ENCODE results near the gene TSPAN17. TPM values are rescaled to one million over a fixed set of nuclear protein-coding genes. Genes with fewer than 3 reads are reported as not detected.

TSPAN17 gene
- total RNA-seq, 4 donors from 2014 or later: 16.4 to 36.4 (median 30.6) TPM

DNA sequence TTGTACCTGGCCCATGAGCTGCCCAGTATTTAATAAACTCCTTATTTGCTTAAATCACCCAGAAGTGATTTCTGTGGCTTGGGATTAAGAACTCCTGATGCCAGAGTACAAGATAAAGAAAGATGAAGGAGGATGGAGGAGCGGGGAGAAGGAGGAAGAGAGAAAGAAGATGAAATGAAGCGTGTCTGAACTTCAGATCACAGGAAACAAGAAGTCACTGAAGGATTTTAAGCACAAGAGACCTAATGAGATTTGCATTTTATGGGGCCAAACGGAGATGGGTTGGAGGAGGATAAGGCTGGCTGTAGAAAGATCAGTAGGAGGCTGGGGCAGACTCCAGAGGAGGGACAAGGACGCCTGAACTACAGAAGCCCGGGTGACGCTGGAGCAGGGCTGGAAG, 13.7 kb upstream of the TSPAN17 start:
- no peaks in the 10 kb centered on the region for H3K9me3 ChIP-seq
- TF ChIP-seq, protein P1, sequence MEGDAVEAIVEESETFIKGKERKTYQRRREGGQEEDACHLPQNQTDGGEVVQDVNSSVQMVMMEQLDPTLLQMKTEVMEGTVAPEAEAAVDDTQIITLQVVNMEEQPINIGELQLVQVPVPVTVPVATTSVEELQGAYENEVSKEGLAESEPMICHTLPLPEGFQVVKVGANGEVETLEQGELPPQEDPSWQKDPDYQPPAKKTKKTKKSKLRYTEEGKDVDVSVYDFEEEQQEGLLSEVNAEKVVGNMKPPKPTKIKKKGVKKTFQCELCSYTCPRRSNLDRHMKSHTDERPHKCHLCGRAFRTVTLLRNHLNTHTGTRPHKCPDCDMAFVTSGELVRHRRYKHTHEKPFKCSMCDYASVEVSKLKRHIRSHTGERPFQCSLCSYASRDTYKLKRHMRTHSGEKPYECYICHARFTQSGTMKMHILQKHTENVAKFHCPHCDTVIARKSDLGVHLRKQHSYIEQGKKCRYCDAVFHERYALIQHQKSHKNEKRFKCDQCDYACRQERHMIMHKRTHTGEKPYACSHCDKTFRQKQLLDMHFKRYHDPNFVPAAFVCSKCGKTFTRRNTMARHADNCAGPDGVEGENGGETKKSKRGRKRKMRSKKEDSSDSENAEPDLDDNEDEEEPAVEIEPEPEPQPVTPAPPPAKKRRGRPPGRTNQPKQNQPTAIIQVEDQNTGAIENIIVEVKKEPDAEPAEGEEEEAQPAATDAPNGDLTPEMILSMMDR (IDR thresholded peaks at IDR 0.05): no peak
- TF ChIP-seq POLR2A (IDR thresholded peaks at IDR 0.05): no peak
- DNase-seq: no peak
- intact Hi-C loops (cut with DNase I): no loop called here
- no peak overlapping the region for H3K4me3 ChIP-seq
- H3K4me1 ChIP-seq: peaks cover 8 to 22% (median 16%) of the 10 kb centered on the region in 3 donors
- no peak overlapping the region for H3K27ac ChIP-seq
- WGBS, 2 donors: 17 to 33% methylated on average over 6 of the region's 6 CpGs
- peaks cover 0 to 71% (median 20%) of the 10 kb centered on the region in 4 donors for H3K27me3 ChIP-seq
- H3K36me3 ChIP-seq: no peaks in the 10 kb centered on the region

DNA sequence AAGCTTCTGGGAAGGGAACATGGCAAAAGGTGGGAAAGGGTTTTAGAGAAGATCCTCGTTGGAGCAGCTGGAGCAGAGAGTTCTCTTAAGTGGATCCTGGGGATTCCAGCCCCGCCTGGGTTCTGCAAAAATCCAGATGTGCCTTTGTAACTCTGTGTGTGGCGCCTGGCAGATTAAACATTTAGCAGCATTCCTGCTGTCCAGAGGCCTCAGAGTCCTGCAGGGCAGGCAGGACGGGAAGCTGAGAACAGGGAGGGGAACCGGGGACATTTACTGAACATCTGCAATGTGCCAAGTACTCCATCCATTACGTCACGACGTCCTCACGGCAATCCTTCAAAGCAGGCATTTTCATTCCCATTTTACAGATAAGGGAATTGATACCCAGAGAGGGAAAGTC, 10.9 kb upstream of the TSPAN17 start:
- TF ChIP-seq POLR2A (IDR thresholded peaks at IDR 0.05): no peak
- TF ChIP-seq, protein P1 (IDR thresholded peaks at IDR 0.05): no peak
- Histone ChIP-seq H3K4me1 (peaks cover 0 to 7% (median 0%) of the 10 kb centered on the region in 3 donors), H3K4me3 (no peak overlapping the region), H3K36me3 (no peaks in the 10 kb centered on the region), H3K27ac (no peak overlapping the region), H3K27me3 (peaks cover 0 to 43% (median 8%) of the 10 kb centered on the region in 4 donors), H3K9me3 (no peaks in the 10 kb centered on the region)
- no peak for DNase-seq
- intact Hi-C loops (cut with DNase I): no loop called here
- WGBS, 2 donors: 46 to 55% methylated on average over 6 to 9 of the region's 9 CpGs

DNA sequence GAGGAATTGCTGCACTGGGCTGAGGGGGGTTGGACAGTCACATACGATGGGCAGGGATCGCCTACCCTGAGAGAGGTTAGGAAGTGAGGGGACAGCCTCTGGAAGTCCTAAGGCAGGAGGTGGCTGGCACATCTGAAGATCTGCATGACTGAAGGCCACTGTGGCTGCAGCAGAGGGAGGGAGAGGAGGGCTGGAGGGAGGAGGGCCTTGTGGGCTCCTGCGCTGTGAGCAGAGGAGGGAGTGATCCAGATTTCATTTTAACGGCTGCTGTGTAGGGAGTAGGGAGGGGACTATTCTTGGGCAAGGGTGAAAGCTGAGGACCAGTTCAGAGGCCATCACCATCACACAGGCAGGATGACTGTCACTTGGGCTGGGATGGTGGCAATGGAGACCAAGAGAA, 9.7 kb upstream of the TSPAN17 start:
- Histone ChIP-seq H3K4me3 (no peak overlapping the region), H3K36me3 (no peaks in the 10 kb centered on the region), H3K9me3 (no peaks in the 10 kb centered on the region), H3K27me3 (peaks cover 0 to 31% (median 2%) of the 10 kb centered on the region in 4 donors), H3K27ac (no peak overlapping the region), H3K4me1 (peaks cover 0 to 7% (median 0%) of the 10 kb centered on the region in 3 donors)
- WGBS, 2 donors: 67 to 71% methylated on average over 4 of the region's 4 CpGs
- no peak for DNase-seq
- intact Hi-C loops (cut with DNase I): no loop called here
- TF ChIP-seq, protein P1 (IDR thresholded peaks at IDR 0.05): no peak
- TF ChIP-seq POLR2A (IDR thresholded peaks at IDR 0.05): no peak

DNA sequence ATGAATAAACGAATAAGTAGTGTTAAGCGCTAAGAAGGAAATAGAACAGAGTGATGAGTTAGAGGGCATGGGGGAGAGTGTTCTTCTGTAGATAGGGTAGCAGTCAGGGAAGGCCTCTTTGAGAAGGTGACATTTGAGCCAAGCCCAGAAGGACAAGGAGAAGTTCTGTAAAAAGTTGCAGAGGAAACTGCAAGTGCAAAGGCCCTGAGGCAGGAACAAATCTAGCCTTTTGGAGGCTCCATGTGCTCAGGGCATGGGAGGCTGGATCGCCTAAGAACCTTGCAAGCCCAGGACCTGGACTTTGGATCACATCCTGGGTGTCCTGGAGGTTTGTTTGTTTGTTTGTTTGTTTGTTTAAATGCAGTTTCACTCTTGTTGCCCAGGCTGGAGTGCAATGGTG, 8.8 kb upstream of the TSPAN17 start:
- 88 to 96% methylated on average over 3 of the region's 3 CpGs for WGBS, 2 donors
- Histone ChIP-seq H3K27me3 (peaks cover 0 to 23% (median 0%) of the 10 kb centered on the region in 4 donors), H3K4me1 (peaks cover 0 to 7% (median 0%) of the 10 kb centered on the region in 3 donors), H3K27ac (no peak overlapping the region), H3K9me3 (no peaks in the 10 kb centered on the region), H3K36me3 (no peaks in the 10 kb centered on the region), H3K4me3 (no peak overlapping the region)
- TF ChIP-seq POLR2A (IDR thresholded peaks at IDR 0.05): no peak
- TF ChIP-seq, protein P1 (IDR thresholded peaks at IDR 0.05): no peak
- intact Hi-C loops (cut with DNase I): no loop called here
- no peak for DNase-seq

DNA sequence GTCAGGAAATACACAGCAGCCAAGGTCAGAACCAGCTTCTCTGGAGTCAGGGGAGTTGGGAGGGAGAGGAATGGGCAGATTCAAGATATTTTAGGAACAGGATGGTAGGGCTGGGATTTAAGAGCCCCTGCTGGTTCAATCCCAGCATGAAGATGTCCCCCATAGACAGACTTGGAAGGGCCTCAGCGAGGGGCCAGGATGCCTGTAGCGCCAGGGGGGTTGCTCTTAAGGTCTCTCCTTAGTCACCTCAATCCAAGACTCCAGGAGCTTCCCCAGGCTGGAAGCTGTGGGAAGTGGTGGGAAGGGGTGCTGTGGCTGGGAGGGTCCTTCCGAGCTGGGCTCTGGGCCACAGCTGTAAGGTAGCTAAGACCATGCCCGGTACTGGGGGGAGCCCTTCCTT, 8.1 kb upstream of the TSPAN17 start:
- Histone ChIP-seq H3K27ac (no peak overlapping the region), H3K36me3 (no peaks in the 10 kb centered on the region), H3K9me3 (no peaks in the 10 kb centered on the region), H3K27me3 (peaks cover 0 to 15% (median 0%) of the 10 kb centered on the region in 4 donors), H3K4me3 (no peak overlapping the region), H3K4me1 (peaks cover 0 to 7% (median 0%) of the 10 kb centered on the region in 3 donors)
- intact Hi-C loops (cut with DNase I): no loop called here
- TF ChIP-seq POLR2A (IDR thresholded peaks at IDR 0.05): no peak
- TF ChIP-seq, protein P1 (IDR thresholded peaks at IDR 0.05): no peak
- DNase-seq: no peak
- 71% methylated on average over 1 to 3 of the region's 4 CpGs for WGBS, 2 donors

Measured in esophagus squamous epithelium (tissue), 5 donors.